Neural progenitor cell (in vitro differentiated cells): Measurements from ENCODE around the gene IFFO2. TPM values are rescaled to one million over a fixed set of nuclear protein-coding genes. Genes with fewer than 3 reads are reported as not detected.

Source experiments
- DNase-seq: peaks from one replicate; pipeline ENCODE4 v3.0.0-alpha.2; 2016; ENCODE audit warnings: low spot score
- H2AFZ ChIP-seq: fragments of 200-600 bp; sonication (generic); replicated peaks from 2 replicates; pipeline ENCODE4 v1.6.1; 2016; ENCODE audit warnings: antibody characterized with exemption
- H3F3A ChIP-seq: fragments of 200-600 bp; sonication (generic); 2 replicates; pipeline ENCODE4 v1.6.1; 2016; ENCODE audit warnings: antibody characterized with exemption, low read depth
- H3K27ac ChIP-seq: fragments of 200-600 bp; sonication (generic); 2 replicates; pipeline ENCODE4 v1.5.1; 2016; ENCODE audit warnings: mild to moderate bottlenecking
- H3K27me3 ChIP-seq: fragments of 200-600 bp; sonication (generic); 2 replicates; pipeline ENCODE4 v1.6.1; 2016; ENCODE audit warnings: mild to moderate bottlenecking, moderate library complexity
- H3K36me3 ChIP-seq: fragments of 200-600 bp; sonication (generic); 2 replicates; pipeline ENCODE4 v1.5.1; 2016
- H3K4me1 ChIP-seq: fragments of 200-600 bp; sonication (generic); 2 replicates; pipeline ENCODE4 v1.6.1; 2016; ENCODE audit warnings: mixed run types
- H3K4me2 ChIP-seq: fragments of 200-600 bp; sonication (generic); 2 replicates; pipeline ENCODE4 v1.6.1; 2016
- H3K4me3 ChIP-seq: fragments of 200-600 bp; sonication (generic); 2 replicates; pipeline ENCODE4 v1.5.1; 2016
- H3K79me2 ChIP-seq: fragments of 200-600 bp; sonication (generic); 2 replicates; pipeline ENCODE4 v1.6.1; 2016; ENCODE audit warnings: low read depth
- H3K9ac ChIP-seq: fragments of 200-600 bp; sonication (generic); 2 replicates; pipeline ENCODE4 v1.6.1; 2016
- H3K9me3 ChIP-seq: fragments of 200-600 bp; sonication (generic); 2 replicates; pipeline ENCODE4 v1.5.1; 2016; ENCODE audit warnings: low read depth
- H4K20me1 ChIP-seq: fragments of 200-600 bp; sonication (generic); 2 replicates; pipeline ENCODE4 v1.6.1; 2016; ENCODE audit warnings: low read depth
- H3K27ac Mint-ChIP-seq: 3 replicates; pipeline ENCODE4 v1.8.0; 2021; ENCODE audit warnings: mixed read lengths
- H3K27me3 Mint-ChIP-seq: 2 replicates; pipeline ENCODE4 v1.8.0; 2022; ENCODE audit warnings: low read depth, mild to moderate bottlenecking, inconsistent platforms, moderate library complexity, mixed read lengths; ENCODE audit not compliant: insufficient read depth
- H3K36me3 Mint-ChIP-seq: 3 replicates; pipeline ENCODE4 v1.8.0; 2021; ENCODE audit warnings: mixed read lengths
- H3K4me1 Mint-ChIP-seq: 3 replicates; pipeline ENCODE4 v1.8.0; 2021; ENCODE audit warnings: mixed read lengths
- H3K4me3 Mint-ChIP-seq: 3 replicates; pipeline ENCODE4 v1.8.0; 2021; ENCODE audit warnings: mild to moderate bottlenecking, moderate library complexity, mixed read lengths
- H3K9me3 Mint-ChIP-seq: 3 replicates; pipeline ENCODE4 v1.8.0; 2020; ENCODE audit warnings: mixed read lengths
- CTCF ChIP-seq: fragments of 200-600 bp; sonication (generic); IDR thresholded peaks from 2 replicates; pipeline ENCODE4 v1.5.1; 2017; ENCODE audit warnings: antibody characterized with exemption, mild to moderate bottlenecking
- EZH2 ChIP-seq: fragments of 200-600 bp; sonication (generic); IDR thresholded peaks from 2 replicates; pipeline ENCODE4 v1.6.1; 2017; ENCODE audit warnings: antibody characterized with exemption, mild to moderate bottlenecking, moderate library complexity
- EZH2phosphoT487 ChIP-seq: fragments of 200-600 bp; sonication (generic); IDR thresholded peaks from 2 replicates; pipeline ENCODE4 v1.6.1; 2017; ENCODE audit warnings: antibody characterized with exemption
- total RNA-seq: library from RNA; depleted of rRNA; stranded (reverse); fragments of >200 nt; gene quantifications from 2 replicates; pipeline ENCODE4 v1.2.3, GENCODE V29; 2015; ENCODE audit warnings: low replicate concordance

Gene IFFO2
- total RNA-seq, 1 donor from 2014 or later, result 0.65 TPM

- H3K4me1 ChIP-seq, result no peaks in the 10 kb centered on the region
- peaks cover 3% of the 10 kb centered on the region for H3F3A ChIP-seq
- TF ChIP-seq CTCF (no peak), EZH2phosphoT487 (no peak), EZH2 (no peak)
Observed at GRCh38 chr1:19000065-19000464, 43.6 kb upstream of the IFFO2 start.

GRCh38 chr1:18999359-18999758 lies 42.9 kb upstream of the IFFO2 start:
- H3K4me1 Mint-ChIP-seq, result no peaks in the 10 kb centered on the region
- H3K4me3 Mint-ChIP-seq, result no peak overlapping the region
- no peak overlapping the region for H3K27ac ChIP-seq
- no peaks in the 10 kb centered on the region for H3K36me3 Mint-ChIP-seq
- TF ChIP-seq EZH2phosphoT487 (no peak), CTCF (no peak), EZH2 (no peak)
- no peaks in the 10 kb centered on the region for H3K27me3 ChIP-seq
- H3K9me3 Mint-ChIP-seq, result peaks cover 17% of the 10 kb centered on the region
- H4K20me1 ChIP-seq, result no peaks in the 10 kb centered on the region
- H3K9ac ChIP-seq, result no peak overlapping the region
- no peak overlapping the region for H3K4me2 ChIP-seq
- no peak overlapping the region for H2AFZ ChIP-seq
- H3K9me3 ChIP-seq, result peaks cover 15% of the 10 kb centered on the region
- H3F3A ChIP-seq, result peaks cover 3% of the 10 kb centered on the region
- H3K27me3 Mint-ChIP-seq, result peaks cover 7% of the 10 kb centered on the region
- no peaks in the 10 kb centered on the region for H3K36me3 ChIP-seq
- H3K4me1 ChIP-seq, result no peaks in the 10 kb centered on the region
- no peak overlapping the region for H3K4me3 ChIP-seq
- no peak for DNase-seq
- H3K27ac Mint-ChIP-seq, result no peak overlapping the region
- H3K79me2 ChIP-seq, result no peaks in the 10 kb centered on the region

More at GRCh38 chr1:19000065-19000464, 43.6 kb upstream of the IFFO2 start:
- H3K4me3 Mint-ChIP-seq, result no peak overlapping the region
- no peaks in the 10 kb centered on the region for H3K79me2 ChIP-seq
- H3K9me3 ChIP-seq, result peaks cover 15% of the 10 kb centered on the region
- peaks cover 7% of the 10 kb centered on the region for H3K27me3 Mint-ChIP-seq
- no peaks in the 10 kb centered on the region for H3K36me3 ChIP-seq
- DNase-seq, result no peak
- H4K20me1 ChIP-seq, result no peaks in the 10 kb centered on the region
- H3K4me1 Mint-ChIP-seq, result no peaks in the 10 kb centered on the region
- H2AFZ ChIP-seq, result no peak overlapping the region
- H3K27ac Mint-ChIP-seq, result no peak overlapping the region
- H3K9me3 Mint-ChIP-seq, result peaks cover 17% of the 10 kb centered on the region
- H3K4me2 ChIP-seq, result no peak overlapping the region
- no peak overlapping the region for H3K4me3 ChIP-seq
- no peaks in the 10 kb centered on the region for H3K36me3 Mint-ChIP-seq
- no peak overlapping the region for H3K27ac ChIP-seq
- H3K27me3 ChIP-seq, result no peaks in the 10 kb centered on the region
- no peak overlapping the region for H3K9ac ChIP-seq

- TF ChIP-seq EZH2 (no peak), CTCF (no peak), EZH2phosphoT487 (no peak)
- H2AFZ ChIP-seq, result no peak overlapping the region
- Mint-ChIP-seq H3K4me1 (no peaks in the 10 kb centered on the region), H3K27me3 (peaks cover 7% of the 10 kb centered on the region), H3K9me3 (peaks cover 17% of the 10 kb centered on the region), H3K27ac (no peak overlapping the region), H3K36me3 (no peaks in the 10 kb centered on the region), H3K4me3 (no peak overlapping the region)
- H3K9me3 ChIP-seq, result peaks cover 15% of the 10 kb centered on the region
- H3K4me2 ChIP-seq, result no peak overlapping the region
- H3K36me3 ChIP-seq, result no peaks in the 10 kb centered on the region
- no peak for DNase-seq
- no peak overlapping the region for H3K4me3 ChIP-seq
- peaks cover 3% of the 10 kb centered on the region for H3F3A ChIP-seq
- H3K27ac ChIP-seq, result no peak overlapping the region
- no peaks in the 10 kb centered on the region for H4K20me1 ChIP-seq
- H3K9ac ChIP-seq, result no peak overlapping the region
- H3K4me1 ChIP-seq, result no peaks in the 10 kb centered on the region
- H3K27me3 ChIP-seq, result no peaks in the 10 kb centered on the region
- H3K79me2 ChIP-seq, result no peaks in the 10 kb centered on the region
Observed at GRCh38 chr1:18998016-18998724, 41.7 kb upstream of the IFFO2 start.
